KMS-11 (cell line): ENCODE measurements around the gene BBS2.

Experiments used
- H2AFZ ChIP-seq: fragments of 200-600 bp; sonication (generic); 2 replicates; pipeline ENCODE4 v1.6.1; 2016; ENCODE audit warnings: antibody characterized with exemption, mixed run types, low read depth
- H3K27ac ChIP-seq: fragments of 200-600 bp; sonication (generic); 2 replicates; pipeline ENCODE4 v1.6.1; 2016; ENCODE audit warnings: mild to moderate bottlenecking, mixed run types
- H3K27me3 ChIP-seq: fragments of 200-600 bp; sonication (generic); 2 replicates; pipeline ENCODE4 v1.6.1; 2017; ENCODE audit warnings: mild to moderate bottlenecking, low read depth, mixed run types, moderate library complexity; ENCODE audit not compliant: insufficient read depth
- H3K36me3 ChIP-seq: fragments of 200-600 bp; sonication (generic); 2 replicates; pipeline ENCODE4 v1.6.1; 2017; ENCODE audit warnings: mild to moderate bottlenecking, mixed run types; ENCODE audit not compliant: insufficient read depth
- H3K4me1 ChIP-seq: fragments of 200-600 bp; sonication (generic); 2 replicates; pipeline ENCODE4 v1.6.1; 2016; ENCODE audit warnings: mild to moderate bottlenecking, low read depth, mixed run types; ENCODE audit not compliant: poor library complexity, severe bottlenecking
- H3K4me2 ChIP-seq: fragments of 200-600 bp; sonication (generic); 2 replicates; pipeline ENCODE4 v1.7.0; 2016; ENCODE audit warnings: mild to moderate bottlenecking, mixed run types
- H3K4me3 ChIP-seq: fragments of 200-600 bp; sonication (generic); IDR thresholded peaks from 2 replicates; pipeline ENCODE4 v1.6.1; 2017; ENCODE audit warnings: low read depth, low read length, mixed read lengths; ENCODE audit not compliant: insufficient read depth
- H3K79me2 ChIP-seq: fragments of 200-600 bp; sonication (generic); 2 replicates; pipeline ENCODE4 v1.6.1; 2016; ENCODE audit warnings: low read depth, mixed run types; ENCODE audit not compliant: insufficient read depth
- H3K9ac ChIP-seq: fragments of 200-600 bp; sonication (generic); 2 replicates; pipeline ENCODE4 v1.6.1; 2016; ENCODE audit warnings: mild to moderate bottlenecking, mixed run types
- H4K20me1 ChIP-seq: fragments of 200-600 bp; sonication (generic); 2 replicates; pipeline ENCODE4 v1.6.1; 2016; ENCODE audit warnings: mild to moderate bottlenecking, mixed run types; ENCODE audit not compliant: insufficient read depth
- CTCF ChIP-seq: fragments of 200-600 bp; sonication (generic); conservative IDR thresholded peaks from 2 replicates; pipeline ENCODE4 v1.6.1; 2017; ENCODE audit warnings: low read depth, mild to moderate bottlenecking, antibody characterized with exemption, low read length, moderate library complexity, mixed read lengths

The BBS2 gene

DNA sequence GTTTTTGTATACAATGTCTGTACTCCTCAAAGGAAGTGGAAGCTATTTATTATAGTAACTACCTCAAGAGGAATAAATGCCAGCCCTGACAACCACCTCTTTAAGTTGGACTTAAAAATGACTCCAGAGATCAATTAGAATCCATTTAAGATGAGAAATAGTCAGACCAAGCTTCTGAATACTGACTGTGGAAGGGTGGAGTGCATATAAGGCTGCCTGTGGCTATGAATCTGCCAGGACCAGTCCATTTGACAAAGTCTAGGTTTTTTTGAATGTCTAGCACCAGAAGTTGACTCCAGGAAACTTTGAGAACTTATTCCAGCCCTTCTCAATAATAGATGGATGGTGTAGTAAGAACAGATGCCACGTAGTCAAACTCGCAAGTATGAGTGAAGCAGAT, 53.5 kb downstream of the BBS2 start:
- no peak overlapping the region for H3K4me2 ChIP-seq
- H4K20me1 ChIP-seq = no peaks in the 10 kb centered on the region
- H3K9ac ChIP-seq = no peak overlapping the region
- H3K36me3 ChIP-seq = no peaks in the 10 kb centered on the region; the same call in 1 of the 2 replicates
- H3K4me3 ChIP-seq = no peak overlapping the region
- H2AFZ ChIP-seq = no peak overlapping the region
- H3K27ac ChIP-seq = no peak overlapping the region
- no peaks in the 10 kb centered on the region for H3K4me1 ChIP-seq
- no peak for TF ChIP-seq CTCF
- H3K79me2 ChIP-seq = no peaks in the 10 kb centered on the region
- H3K27me3 ChIP-seq = no peaks in the 10 kb centered on the region

- H2AFZ ChIP-seq = no peak overlapping the region
- H3K79me2 ChIP-seq = no peaks in the 10 kb centered on the region
- TF ChIP-seq CTCF = no peak
- H3K4me3 ChIP-seq = no peak overlapping the region
- H4K20me1 ChIP-seq = no peaks in the 10 kb centered on the region
- H3K27me3 ChIP-seq = no peaks in the 10 kb centered on the region
- no peak overlapping the region for H3K4me2 ChIP-seq
- H3K9ac ChIP-seq = no peak overlapping the region
- H3K4me1 ChIP-seq = no peaks in the 10 kb centered on the region
- no peaks in the 10 kb centered on the region; the same call in 1 of the 2 replicates for H3K36me3 ChIP-seq
- H3K27ac ChIP-seq = no peak overlapping the region
These were observed 56.7 kb downstream of the BBS2 start for GRCh38 chr16:56463153-56463552.

DNA sequence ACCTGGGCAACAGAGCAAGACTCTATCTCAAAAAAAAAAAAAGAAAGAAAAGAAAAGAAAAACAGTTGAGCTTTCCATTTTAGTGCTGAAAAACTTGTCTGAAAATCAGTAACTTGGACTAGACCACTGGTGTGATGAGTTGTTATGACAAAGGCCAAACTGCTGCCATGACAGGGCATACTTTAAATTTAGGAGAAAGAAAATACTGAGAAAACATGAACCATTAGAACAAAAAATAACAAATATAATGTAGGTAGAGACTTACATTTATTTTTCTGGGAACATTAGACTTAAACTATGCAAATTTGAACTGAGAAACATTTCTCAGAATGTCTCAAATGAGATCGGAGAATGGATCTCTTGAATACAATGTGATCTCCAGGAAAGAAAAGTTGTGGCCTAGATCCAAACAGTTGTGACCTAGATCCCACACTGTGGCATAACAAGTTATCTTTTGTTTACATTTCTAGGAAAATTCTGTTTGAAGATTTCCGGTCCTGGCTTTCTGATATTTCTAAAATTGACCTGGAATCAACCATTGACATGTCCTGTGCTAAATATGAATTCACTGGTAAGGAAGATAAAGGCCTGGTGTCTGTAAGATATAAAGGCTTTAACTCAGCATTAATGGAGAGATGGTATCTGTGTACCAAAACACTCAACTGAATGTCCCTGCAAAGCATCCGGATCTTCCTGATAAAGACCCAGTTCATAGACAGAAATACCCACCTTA, 57.6 kb downstream of the BBS2 start:
- TF ChIP-seq CTCF = no peak
- no peak overlapping the region for H3K27ac ChIP-seq
- H3K9ac ChIP-seq = no peak overlapping the region
- H3K79me2 ChIP-seq = no peaks in the 10 kb centered on the region
- no peaks in the 10 kb centered on the region for H3K4me1 ChIP-seq
- H3K36me3 ChIP-seq = no peaks in the 10 kb centered on the region
- H2AFZ ChIP-seq = no peak overlapping the region
- H3K4me2 ChIP-seq = no peak overlapping the region
- no peaks in the 10 kb centered on the region for H4K20me1 ChIP-seq
- H3K4me3 ChIP-seq = no peak overlapping the region
- H3K27me3 ChIP-seq = no peaks in the 10 kb centered on the region

DNA sequence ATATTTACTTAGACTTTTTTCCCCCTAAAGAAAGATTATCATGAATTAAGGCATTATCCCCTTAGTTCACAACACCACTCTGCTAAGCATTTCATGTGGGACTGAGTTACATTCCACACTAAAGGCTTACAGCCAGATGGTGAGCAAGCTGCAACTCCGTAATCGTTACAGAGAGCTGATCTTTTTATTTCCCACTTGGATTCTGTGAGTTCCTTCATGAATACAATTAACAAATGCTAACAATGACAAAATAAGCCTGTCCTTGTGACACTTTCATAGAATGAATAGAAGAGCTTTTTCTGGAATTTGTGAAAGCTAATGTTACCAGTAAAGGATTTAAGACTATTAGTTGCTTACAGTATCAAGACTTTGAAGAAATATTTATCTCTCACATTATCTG, 59.7 kb downstream of the BBS2 start:
- Histone ChIP-seq H3K27ac (no peak overlapping the region), H3K4me3 (no peak overlapping the region), H3K4me2 (no peak overlapping the region), H4K20me1 (no peaks in the 10 kb centered on the region), H3K9ac (no peak overlapping the region), H3K27me3 (no peaks in the 10 kb centered on the region), H3K79me2 (0 out of 2 replicates have a peak, but pooled peaks cover 7% of the 10 kb centered on the region), H3K36me3 (no peaks in the 10 kb centered on the region), H3K4me1 (no peaks in the 10 kb centered on the region), H2AFZ (no peak overlapping the region)
- TF ChIP-seq CTCF = no peak
